HepG2 (cell line): ENCODE measurements around the gene TCF20.

Experiments
- CSRNP2 ChIP-seq: sonication (generic); formaldehyde crosslinking; conservative IDR thresholded peaks from 2 replicates; pipeline ENCODE4 v1.8.0; 2022; ENCODE audit warnings: low read depth, missing genetic modification reagents
- MXI1 ChIP-seq: IDR thresholded peaks from 3 replicates; pipeline ENCODE4 v1.6.1; 2012; ENCODE audit warnings: low read depth, low read length, inconsistent platforms, borderline replicate concordance
- RAD21 ChIP-seq: fragments of 450-650 bp; formaldehyde crosslinking; IDR thresholded peaks from 2 replicates; pipeline ENCODE4 v1.5.0; 2020; ENCODE audit warnings: mild to moderate bottlenecking
- ZNF558 ChIP-seq: sonication (generic); formaldehyde crosslinking; IDR thresholded peaks from 2 replicates; pipeline ENCODE4 v1.9.0; 2022; ENCODE audit warnings: mild to moderate bottlenecking, missing genetic modification reagents, borderline replicate concordance
- TF ChIP-seq, protein P1 (sequence below): sonication (generic); formaldehyde crosslinking; IDR thresholded peaks from 2 replicates; pipeline ENCODE4 v1.5.0; 2020; ENCODE audit warnings: mild to moderate bottlenecking, missing genetic modification reagents, moderate library complexity

- no peak for TF ChIP-seq ZNF558 (CRISPR knock-in tag)
- TF ChIP-seq, protein P1, sequence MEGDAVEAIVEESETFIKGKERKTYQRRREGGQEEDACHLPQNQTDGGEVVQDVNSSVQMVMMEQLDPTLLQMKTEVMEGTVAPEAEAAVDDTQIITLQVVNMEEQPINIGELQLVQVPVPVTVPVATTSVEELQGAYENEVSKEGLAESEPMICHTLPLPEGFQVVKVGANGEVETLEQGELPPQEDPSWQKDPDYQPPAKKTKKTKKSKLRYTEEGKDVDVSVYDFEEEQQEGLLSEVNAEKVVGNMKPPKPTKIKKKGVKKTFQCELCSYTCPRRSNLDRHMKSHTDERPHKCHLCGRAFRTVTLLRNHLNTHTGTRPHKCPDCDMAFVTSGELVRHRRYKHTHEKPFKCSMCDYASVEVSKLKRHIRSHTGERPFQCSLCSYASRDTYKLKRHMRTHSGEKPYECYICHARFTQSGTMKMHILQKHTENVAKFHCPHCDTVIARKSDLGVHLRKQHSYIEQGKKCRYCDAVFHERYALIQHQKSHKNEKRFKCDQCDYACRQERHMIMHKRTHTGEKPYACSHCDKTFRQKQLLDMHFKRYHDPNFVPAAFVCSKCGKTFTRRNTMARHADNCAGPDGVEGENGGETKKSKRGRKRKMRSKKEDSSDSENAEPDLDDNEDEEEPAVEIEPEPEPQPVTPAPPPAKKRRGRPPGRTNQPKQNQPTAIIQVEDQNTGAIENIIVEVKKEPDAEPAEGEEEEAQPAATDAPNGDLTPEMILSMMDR (CRISPR knock-in tag), result no peak
- no peak for TF ChIP-seq RAD21
- no peak for TF ChIP-seq CSRNP2 (CRISPR knock-in tag)
- no peak for TF ChIP-seq MXI1
Measured at GRCh38 chr22:42265321-42265720, 5.1 kb downstream of the TCF20 start.
